Stomach (tissue), 4 donors: ENCODE data around the gene SFMBT1.

Experiments used
- EP300 ChIP-seq: sonication (generic); formaldehyde crosslinking; IDR thresholded peaks from one replicate; pipeline ENCODE4 v1.6.1; 2017; ENCODE audit warnings: antibody characterized with exemption
- POLR2AphosphoS5 ChIP-seq, 3 donors: sonication (generic); formaldehyde crosslinking; IDR thresholded peaks; one replicate each; pipeline ENCODE4 v1.6.1; 2016; ENCODE audit warnings: antibody characterized with exemption in 3 of 3
- TF ChIP-seq, protein P1 (sequence below), 7 experiments: fragments of 450-650 bp in 4 of 7; fragments of 200-600 bp in 3 of 7; sonication (generic) in 3 of 7; IDR thresholded peaks; one replicate each; pipeline ENCODE4 v1.5.1; 2016 to 2019; ENCODE audit warnings: antibody characterized with exemption in 7 of 7, control low read depth in 2 of 7, mild to moderate bottlenecking in 1 of 7

DNA sequence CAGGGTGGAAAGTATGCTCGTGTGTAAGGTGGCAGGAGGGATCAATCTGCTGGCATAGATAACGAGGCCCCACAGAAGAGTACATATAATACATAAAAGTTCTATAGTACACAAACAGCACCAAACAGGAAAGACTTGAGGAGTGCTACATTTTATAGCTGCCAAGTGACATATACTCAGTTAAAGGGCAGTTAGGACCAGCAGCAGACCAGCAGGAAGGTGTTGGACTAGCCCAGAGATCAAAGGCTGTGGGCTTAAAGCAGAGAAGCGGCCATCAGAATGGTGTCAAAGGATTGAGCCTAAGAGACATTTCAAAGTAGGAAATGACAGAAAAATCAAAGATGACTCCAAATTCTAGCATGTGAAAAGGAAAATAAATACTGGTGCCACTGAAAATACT, 34.5 kb downstream of the SFMBT1 start:
- TF ChIP-seq, protein P1, sequence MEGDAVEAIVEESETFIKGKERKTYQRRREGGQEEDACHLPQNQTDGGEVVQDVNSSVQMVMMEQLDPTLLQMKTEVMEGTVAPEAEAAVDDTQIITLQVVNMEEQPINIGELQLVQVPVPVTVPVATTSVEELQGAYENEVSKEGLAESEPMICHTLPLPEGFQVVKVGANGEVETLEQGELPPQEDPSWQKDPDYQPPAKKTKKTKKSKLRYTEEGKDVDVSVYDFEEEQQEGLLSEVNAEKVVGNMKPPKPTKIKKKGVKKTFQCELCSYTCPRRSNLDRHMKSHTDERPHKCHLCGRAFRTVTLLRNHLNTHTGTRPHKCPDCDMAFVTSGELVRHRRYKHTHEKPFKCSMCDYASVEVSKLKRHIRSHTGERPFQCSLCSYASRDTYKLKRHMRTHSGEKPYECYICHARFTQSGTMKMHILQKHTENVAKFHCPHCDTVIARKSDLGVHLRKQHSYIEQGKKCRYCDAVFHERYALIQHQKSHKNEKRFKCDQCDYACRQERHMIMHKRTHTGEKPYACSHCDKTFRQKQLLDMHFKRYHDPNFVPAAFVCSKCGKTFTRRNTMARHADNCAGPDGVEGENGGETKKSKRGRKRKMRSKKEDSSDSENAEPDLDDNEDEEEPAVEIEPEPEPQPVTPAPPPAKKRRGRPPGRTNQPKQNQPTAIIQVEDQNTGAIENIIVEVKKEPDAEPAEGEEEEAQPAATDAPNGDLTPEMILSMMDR (IDR thresholded peaks at IDR 0.05): no peak
- TF ChIP-seq EP300 (no peak), POLR2AphosphoS5 (IDR thresholded peaks at IDR 0.05) (no peak)
